Frontal cortex (tissue), 4 donors: ENCODE results near the gene KLB. TPM values are rescaled to one million over a fixed set of nuclear protein-coding genes. Genes with fewer than 3 reads are reported as not detected.
"Not testable (repeated sequence)": the region's sequence is repeated elsewhere in the genome, so short reads cannot be mapped to it uniquely, and the experiment has no call there.

ENCODE experiments used
- DNase-seq, 2 donors: peaks; one replicate each; pipeline ENCODE4 v3.0.0; 2012; ENCODE audit warnings: low spot score in 2 of 2
- FAIRE-seq: peaks from 2 replicates; lab custom pipeline; 2012; peaks lifted over from hg19 to GRCh38; lab: Jason Lieb, UNC
- total RNA-seq: library from RNA; depleted of rRNA; stranded (reverse); fragments of >200 nt; gene quantifications from one replicate; pipeline ENCODE4 v1.2.3, GENCODE V29; 2014
- donor health status: control.
- donor health status: control.
- donor health status: control.

The KLB gene
- total RNA-seq, 1 donor from 2014 or later: under 0.01 TPM

GRCh38 chr4:39456946-39457763 lies 50.4 kb downstream of the KLB start:
- FAIRE-seq: no peak
- DNase-seq: no peak

DNA sequence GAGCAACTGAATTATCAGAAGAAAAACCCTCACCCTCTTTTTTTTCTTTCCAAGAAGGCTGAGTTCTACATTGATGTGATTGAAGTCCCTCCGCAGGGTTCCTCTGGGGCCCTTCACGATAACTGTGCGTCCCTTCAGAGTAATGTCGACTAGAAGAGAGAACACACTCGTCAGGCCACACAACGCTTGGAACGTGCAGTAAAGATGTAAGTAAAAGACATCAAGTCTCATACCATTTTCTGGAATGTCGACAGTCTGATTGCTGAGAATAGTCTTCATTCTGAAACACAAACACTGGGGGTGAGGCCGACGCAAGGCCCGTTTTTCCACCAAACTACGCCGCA lies 51.4 kb downstream of the KLB start:
- FAIRE-seq: not testable (repeated sequence)

DNA sequence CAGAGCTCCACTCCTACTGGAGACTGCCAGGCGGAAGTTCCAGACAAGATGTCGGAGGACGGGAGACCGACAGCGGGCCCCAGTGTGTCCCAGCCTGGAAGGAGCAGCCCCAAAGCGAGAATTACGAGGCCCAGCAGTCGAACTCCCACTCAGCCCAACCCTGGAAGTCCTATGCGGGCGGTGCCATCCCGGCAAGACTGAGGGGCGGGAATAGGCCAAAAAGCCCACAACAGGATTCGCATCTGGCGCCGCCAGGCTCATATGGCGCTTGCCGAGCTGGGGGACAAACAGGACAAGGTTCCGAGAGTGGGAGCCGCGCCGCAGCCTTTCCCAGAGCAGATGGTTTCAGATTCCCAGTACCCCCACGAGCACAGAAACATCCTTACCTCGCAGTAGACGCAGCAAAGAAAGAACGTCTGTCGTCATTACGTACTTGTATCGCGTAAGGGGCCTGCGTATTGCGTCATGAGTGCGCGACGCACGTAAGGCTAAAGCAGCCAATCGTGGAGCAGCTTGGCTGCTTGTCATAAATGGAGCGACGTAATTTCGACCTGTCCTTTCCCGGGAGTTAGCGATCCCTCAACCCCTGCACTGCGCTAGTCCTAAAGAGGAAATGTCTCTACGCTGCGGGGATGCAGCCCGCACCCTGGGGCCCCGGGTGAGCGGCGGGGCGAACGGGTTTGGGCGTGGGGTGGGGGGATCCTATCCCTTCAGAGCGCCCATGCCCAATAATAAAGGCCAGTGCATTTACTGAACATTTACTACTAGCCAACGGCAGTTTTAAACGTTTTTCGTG lies 52.0 kb downstream of the KLB start, which contains the start of the genes LIAS and RPL9:
Gene LIAS, plus strand, starts transcription at position 552 of the 796 bp plus-strand sequence. Its CDS starts 62 bp downstream, at position 614.
Gene RPL9, minus strand, starts transcription at position 418 of the 796 bp plus-strand sequence. CDS start 483 bp downstream, outside the sequence.
- no peak for FAIRE-seq
- peak; percentile 90 to 92 for DNase-seq

More for the DNA sequence above, 51.4 kb downstream of the KLB start:
- DNase-seq: not testable (repeated sequence)

GRCh38 chr4:39464886-39465501 lies 58.3 kb downstream of the KLB start:
- no peak for FAIRE-seq

GRCh38 chr4:39466747-39467146 lies 60.0 kb downstream of the KLB start:
- DNase-seq: no peak
- no peak for FAIRE-seq

More at GRCh38 chr4:39464886-39465501, 58.3 kb downstream of the KLB start:
- no peak for DNase-seq

- no peak for FAIRE-seq
- no peak for DNase-seq
Observed at GRCh38 chr4:39467464-39467863, 60.7 kb downstream of the KLB start.

GRCh38 chr4:39469429-39470077 lies 62.8 kb downstream of the KLB start:
- DNase-seq (peak; percentile 40 to 48), FAIRE-seq (peak; percentile 84)

- no peak for DNase-seq
- no peak for FAIRE-seq
Observed at GRCh38 chr4:39470402-39470801, 63.7 kb downstream of the KLB start.

GRCh38 chr4:39472396-39472795 lies 65.7 kb downstream of the KLB start:
- DNase-seq (no peak), FAIRE-seq (no peak)

DNA sequence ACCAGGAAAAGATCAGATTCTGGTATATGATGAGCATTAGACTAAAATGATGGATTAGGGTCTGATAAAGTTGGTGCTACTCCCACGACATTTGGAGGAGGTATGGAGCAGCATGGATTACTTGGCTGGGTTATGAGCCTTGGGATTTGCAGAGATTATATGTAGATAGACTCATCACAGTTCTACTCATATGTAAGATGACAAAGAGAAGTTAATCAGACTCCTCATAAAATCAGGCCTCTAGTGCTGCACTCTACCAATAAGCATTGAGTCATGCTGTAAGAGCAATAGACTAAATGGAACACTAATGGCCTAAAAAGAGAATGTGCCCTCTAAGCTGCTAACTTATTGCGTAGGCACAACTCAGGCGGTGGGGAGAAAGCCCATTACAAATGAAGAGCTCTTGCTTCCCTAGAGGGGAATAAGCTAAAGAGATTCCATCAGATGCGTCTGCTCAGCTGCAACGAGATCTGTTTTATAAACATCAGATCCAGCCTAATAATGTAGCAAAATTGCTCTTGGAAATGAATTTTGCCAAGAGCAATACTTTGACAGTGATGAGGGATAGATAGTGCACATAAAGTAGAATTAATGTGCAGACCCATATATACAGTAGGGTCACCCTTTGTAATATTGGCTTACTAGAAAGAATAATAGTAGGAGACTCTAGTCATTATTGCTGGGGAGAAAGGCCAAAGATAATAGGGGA lies 69.6 kb downstream of the KLB start:
- no peak for DNase-seq

GRCh38 chr4:39480251-39480650 lies 73.5 kb downstream of the KLB start:
- FAIRE-seq (no peak), DNase-seq (no peak)

More for the DNA sequence above, 69.6 kb downstream of the KLB start:
- FAIRE-seq: no peak

- FAIRE-seq (no peak), DNase-seq (no peak)
Observed at GRCh38 chr4:39480902-39481695, 74.4 kb downstream of the KLB start.

DNA sequence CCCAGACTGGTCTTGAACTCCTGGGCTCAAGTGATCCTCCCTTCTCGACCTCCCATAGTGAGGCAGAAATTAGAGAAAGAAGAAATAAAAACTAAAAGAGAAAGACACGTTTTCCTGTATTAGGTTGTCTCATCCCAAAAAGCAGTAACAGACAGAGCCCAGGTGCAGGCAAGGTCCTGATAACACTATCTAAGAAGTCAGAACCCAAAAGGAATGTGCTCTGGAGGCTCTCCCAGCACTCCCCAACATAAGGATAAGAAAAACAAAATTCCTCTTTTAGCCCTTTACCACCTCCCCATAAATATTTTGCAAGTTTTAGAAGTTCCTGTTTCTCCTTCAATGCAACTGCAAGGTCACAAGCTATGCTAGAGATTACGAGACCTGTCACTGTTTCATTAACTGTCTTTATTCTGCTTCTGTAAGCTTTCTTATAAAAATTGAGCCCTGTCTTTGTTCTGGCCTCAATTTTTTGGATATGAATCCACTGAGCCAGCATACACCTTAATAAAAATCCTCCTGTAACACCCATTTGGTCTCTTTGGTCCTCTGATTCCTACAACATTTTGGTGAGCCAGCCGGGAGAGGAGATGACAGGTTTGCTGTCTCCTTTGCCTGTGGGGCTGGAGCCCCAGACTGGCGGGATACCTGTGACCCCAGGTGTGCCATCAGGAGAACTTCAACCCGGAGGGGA lies 78.0 kb downstream of the KLB start:
- no peak for FAIRE-seq
- no peak for DNase-seq

- FAIRE-seq (no peak), DNase-seq (no peak)
Observed at GRCh38 chr4:39486221-39486804, 79.6 kb downstream of the KLB start.

GRCh38 chr4:39490322-39490721 lies 83.6 kb downstream of the KLB start:
- no peak for FAIRE-seq
- no peak for DNase-seq

GRCh38 chr4:39494354-39494753 lies 87.6 kb downstream of the KLB start:
- DNase-seq (no peak), FAIRE-seq (no peak)

DNA sequence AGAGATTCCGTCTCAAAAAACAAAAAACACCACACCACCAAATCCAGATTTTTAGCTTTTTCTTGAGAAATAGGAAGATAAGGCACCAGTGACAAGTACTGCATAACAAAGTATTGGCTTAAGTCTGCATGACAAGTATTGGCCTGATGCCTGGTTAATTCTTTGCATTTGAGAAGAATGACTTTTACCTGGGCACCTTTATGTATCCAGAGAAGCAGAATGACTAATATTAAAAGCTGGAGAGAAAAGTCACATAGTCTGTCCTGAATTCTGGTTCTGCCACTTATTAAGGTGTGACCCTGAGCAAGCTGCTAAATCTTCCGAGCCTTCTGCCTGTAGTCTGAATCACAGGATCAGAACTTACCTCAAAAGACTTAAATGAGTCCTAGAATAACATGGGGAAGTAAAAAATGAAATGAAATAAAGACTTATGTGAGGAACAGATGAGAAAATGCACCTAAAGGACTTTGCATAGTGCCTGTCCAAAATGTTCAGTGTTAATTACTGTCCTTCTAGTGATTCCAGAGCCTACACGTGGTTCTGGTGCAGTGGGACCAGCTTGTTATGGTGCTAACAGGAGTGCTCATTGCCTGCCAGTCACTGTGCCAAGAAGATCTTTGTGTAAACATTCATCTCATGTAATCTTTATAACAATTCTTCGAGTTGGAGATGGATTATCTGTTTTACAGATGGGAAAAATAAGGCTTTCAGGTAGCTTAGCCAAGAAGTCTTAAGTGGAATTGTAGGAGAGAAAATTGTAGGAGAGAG lies 88.9 kb downstream of the KLB start:
- no peak for DNase-seq

More for the DNA sequence above, 88.9 kb downstream of the KLB start:
- no peak for FAIRE-seq
